Aorta (tissue), 5 donors: ENCODE results near the gene VPS35. TPM values are rescaled to one million over a fixed set of nuclear protein-coding genes. Genes with fewer than 3 reads are reported as not detected.

ENCODE experiments used
- ATAC-seq: fragments of 200-7000 bp; cut with Tn5 transposase; one replicate; pipeline ENCODE4 v1.9.1; 2022; ENCODE audit warnings: moderate library complexity; ENCODE audit not compliant: low FRiP score
- DNase-seq, 2 donors: peaks; one replicate each; pipeline ENCODE4 v3.0.0-alpha.2; 2020
- H3K27ac ChIP-seq, 2 donors: one replicate each; pipeline ENCODE4 v1.5.1; 2013; ENCODE audit warnings: low read length in 2 of 2, mild to moderate bottlenecking in 2 of 2, moderate library complexity in 2 of 2, control low read depth in 1 of 2, inconsistent platforms in 1 of 2, low read depth in 1 of 2
- H3K27me3 ChIP-seq, 2 donors: one replicate each; pipeline ENCODE4 v1.6.1; 2013; ENCODE audit warnings: control low read depth in 1 of 2, low read length in 1 of 2, mild to moderate bottlenecking in 1 of 2, moderate library complexity in 1 of 2; ENCODE audit not compliant: insufficient read depth in 2 of 2, control insufficient read depth in 1 of 2
- H3K36me3 ChIP-seq, 2 donors: one replicate each; pipeline ENCODE4 v1.6.1; 2013; ENCODE audit warnings: control low read depth in 1 of 2, low read length in 1 of 2, mild to moderate bottlenecking in 1 of 2; ENCODE audit not compliant: insufficient read depth in 2 of 2, control insufficient read depth in 1 of 2
- H3K4me1 ChIP-seq, 2 donors: one replicate each; pipeline ENCODE4 v1.6.1; 2013; ENCODE audit warnings: low read length in 2 of 2, control low read depth in 1 of 2, mild to moderate bottlenecking in 1 of 2, moderate library complexity in 1 of 2; ENCODE audit not compliant: insufficient read depth in 2 of 2, control insufficient read depth in 1 of 2
- H3K4me3 ChIP-seq, 2 donors: one replicate each; pipeline ENCODE4 v1.5.1; 2013; ENCODE audit warnings: low read length in 2 of 2, control low read depth in 1 of 2, mild to moderate bottlenecking in 1 of 2
- H3K9me3 ChIP-seq: one replicate; pipeline ENCODE4 v1.6.1; 2013; ENCODE audit warnings: mild to moderate bottlenecking, low read length; ENCODE audit not compliant: control insufficient read depth
- WGBS, 2 donors: extraction: QIAGEN DNeasy Blood & Tissue Kit; methylation state at CpG; one replicate each; pipeline ENCODE4 v1.1.7; 2013; 5-methylcytosine and 5-hydroxymethylcytosine counted together
- intact Hi-C, 2 donors: fragments of 100-400 bp; cut with DNase I; formaldehyde crosslinking; loops; one replicate each; pipeline versions ENCODE4 v1.14.2 to v1.15.0; 2022
- polyA plus RNA-seq, 2 donors: library from polyadenylated mRNA; stranded (reverse); fragments of 200-250 nt; gene quantifications; one replicate each; pipeline ENCODE4 v1.2.3, GENCODE V29; 2013
- total RNA-seq, 2 donors: library from RNA; stranded (reverse); fragmentation: NEBNext Ultra II Directional; extraction: Animal tissue kit (Norgen Biotek cat#: 25700); gene quantifications; one replicate each; pipeline ENCODE4 v1.2.1, GENCODE V29; 2021
- donor health status: healthy with polysubstance abuse.
- donor health status: Bipolar disorder and iron deficiency.
- donor health status: DM: no; HTN: no; CAD: no.
- donor health status: DM: no; HTN: no; CAD: no.
- donor health status: DM: yes; HTN: yes; CAD: no.

VPS35 gene
- total and polyA plus RNA-seq, 4 donors: 27.5 to 79.5 (median 40.5) TPM

DNA sequence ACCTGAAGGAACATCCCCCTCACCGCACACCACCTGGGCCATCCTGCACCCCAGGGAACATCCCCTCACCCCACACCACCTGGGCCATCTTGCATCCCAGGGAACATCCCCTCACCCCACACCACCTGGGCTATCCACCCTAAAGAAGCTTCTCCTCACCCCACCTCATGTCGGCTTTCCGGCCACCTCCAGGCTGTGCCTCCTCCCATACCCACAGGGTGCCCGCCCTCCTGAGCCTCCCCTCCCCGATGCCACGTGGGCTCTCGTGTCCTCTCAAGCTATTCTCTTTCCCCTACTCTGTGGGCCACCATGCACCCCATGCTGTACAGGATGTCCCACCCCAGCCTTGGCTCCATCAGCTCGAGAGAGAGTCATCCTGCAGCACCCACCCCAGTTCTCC is 41.1 kb upstream of the VPS35 start:
- DNase-seq (no peak), ATAC-seq (no peak)
- WGBS, 2 donors: 94% methylated on average over 8 of the region's 8 CpGs
- Histone ChIP-seq H3K36me3 (no peaks in the 10 kb centered on the region), H3K4me3 (no peak overlapping the region), H3K4me1 (no peaks in the 10 kb centered on the region), H3K9me3 (no peaks in the 10 kb centered on the region), H3K27me3 (no peaks in the 10 kb centered on the region), H3K27ac (no peak overlapping the region)
- intact Hi-C loops: no loop called here

DNA sequence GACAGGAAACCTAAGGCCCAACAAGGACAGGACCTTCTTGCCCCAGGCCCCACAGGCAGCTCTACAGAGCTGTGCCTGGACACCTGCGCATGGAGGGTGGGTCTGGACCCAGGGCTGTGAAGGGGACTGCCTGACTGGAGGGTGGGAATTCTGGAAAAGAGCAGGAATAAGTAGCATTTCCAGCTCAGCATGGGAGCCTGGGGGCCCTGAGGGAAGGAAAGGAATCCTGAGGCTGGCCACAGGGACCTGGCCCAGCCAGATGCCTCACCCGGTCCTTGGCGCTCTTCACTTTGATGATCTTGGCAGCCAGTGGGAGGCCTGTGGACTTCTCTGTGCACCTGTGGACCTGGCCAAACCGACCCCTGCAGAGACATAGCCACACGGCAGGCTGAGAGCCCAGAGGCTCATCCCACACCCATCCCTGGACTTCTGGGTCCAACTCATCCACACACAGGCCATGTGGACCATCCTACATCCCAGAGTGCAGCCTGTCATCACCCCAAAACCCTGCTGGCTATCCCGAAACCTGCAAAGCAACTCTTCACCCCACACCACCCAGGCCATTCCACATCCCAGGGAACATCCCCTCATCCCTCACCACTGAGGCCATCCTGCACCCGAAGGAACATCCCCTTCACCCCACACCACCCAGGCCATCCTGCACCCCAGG is 40.5 kb upstream of the VPS35 start:
- ATAC-seq: no peak
- H3K4me3 ChIP-seq: no peak overlapping the region
- no peak overlapping the region for H3K27ac ChIP-seq
- H3K9me3 ChIP-seq: no peaks in the 10 kb centered on the region
- no peaks in the 10 kb centered on the region for H3K27me3 ChIP-seq
- no peaks in the 10 kb centered on the region for H3K4me1 ChIP-seq
- no peaks in the 10 kb centered on the region for H3K36me3 ChIP-seq
- intact Hi-C loops: no loop called here
- 85 to 86% methylated on average over 7 of the region's 7 CpGs for WGBS, 2 donors
- no peak for DNase-seq

- Histone ChIP-seq H3K27ac (no peak overlapping the region), H3K36me3 (no peaks in the 10 kb centered on the region), H3K4me3 (no peak overlapping the region), H3K27me3 (no peaks in the 10 kb centered on the region), H3K4me1 (no peaks in the 10 kb centered on the region), H3K9me3 (no peaks in the 10 kb centered on the region)
- WGBS, 2 donors: 92% methylated on average over 14 of the region's 14 CpGs
- intact Hi-C loops: no loop called here
- DNase-seq (no peak), ATAC-seq (no peak)
Measured at GRCh38 chr16:46728806-46729205, 39.8 kb upstream of the VPS35 start.

- Histone ChIP-seq H3K27ac (no peak overlapping the region), H3K36me3 (no peaks in the 10 kb centered on the region), H3K4me3 (no peak overlapping the region), H3K9me3 (no peaks in the 10 kb centered on the region), H3K4me1 (no peaks in the 10 kb centered on the region), H3K27me3 (no peaks in the 10 kb centered on the region)
- intact Hi-C loops: no loop called here
- ATAC-seq (no peak), DNase-seq (no peak)
- WGBS, 2 donors: 90 to 94% methylated on average over 9 of the region's 9 CpGs
Measured at GRCh38 chr16:46727630-46728029, 38.7 kb upstream of the VPS35 start.

DNA sequence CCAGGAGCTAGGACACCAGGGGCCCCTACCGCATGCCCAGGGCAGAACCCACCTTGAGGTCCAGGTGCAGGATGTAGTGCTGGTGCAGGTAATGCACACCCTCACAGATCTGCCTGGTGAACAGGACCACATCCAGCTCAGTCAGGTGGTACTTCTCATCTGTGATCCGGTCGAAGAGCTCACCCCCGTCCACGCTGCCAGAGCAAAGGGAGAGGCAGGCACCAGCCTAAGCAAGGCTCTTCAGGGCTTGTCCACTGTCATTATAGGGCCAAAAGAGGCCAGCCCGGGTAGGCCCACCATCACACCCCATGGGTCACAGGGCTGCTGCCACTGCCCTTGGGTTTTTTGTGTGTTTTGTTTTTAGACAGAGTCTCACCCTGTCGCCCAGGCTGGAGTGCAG is 38.2 kb upstream of the VPS35 start:
- intact Hi-C loops: no loop called here
- WGBS, 2 donors: 92 to 93% methylated on average over 7 of the region's 7 CpGs

GRCh38 chr16:46721885-46722284 is 32.9 kb upstream of the VPS35 start:
- Histone ChIP-seq H3K27me3 (peaks cover 0 to 3% of the 10 kb centered on the region in 2 donors), H3K4me1 (no peaks in the 10 kb centered on the region), H3K27ac (no peak overlapping the region), H3K36me3 (no peaks in the 10 kb centered on the region), H3K9me3 (no peaks in the 10 kb centered on the region), H3K4me3 (no peak overlapping the region)
- intact Hi-C loops: no loop called here
- ATAC-seq: no peak
- DNase-seq: no peak
- 72 to 76% methylated on average over 4 of the region's 4 CpGs for WGBS, 2 donors

More for the DNA sequence above, 38.2 kb upstream of the VPS35 start:
- no peak overlapping the region for H3K4me3 ChIP-seq
- ATAC-seq: no peak
- no peak for DNase-seq
- H3K4me1 ChIP-seq: no peaks in the 10 kb centered on the region
- H3K36me3 ChIP-seq: no peaks in the 10 kb centered on the region
- H3K27me3 ChIP-seq: no peaks in the 10 kb centered on the region
- H3K27ac ChIP-seq: no peak overlapping the region
- H3K9me3 ChIP-seq: no peaks in the 10 kb centered on the region

DNA sequence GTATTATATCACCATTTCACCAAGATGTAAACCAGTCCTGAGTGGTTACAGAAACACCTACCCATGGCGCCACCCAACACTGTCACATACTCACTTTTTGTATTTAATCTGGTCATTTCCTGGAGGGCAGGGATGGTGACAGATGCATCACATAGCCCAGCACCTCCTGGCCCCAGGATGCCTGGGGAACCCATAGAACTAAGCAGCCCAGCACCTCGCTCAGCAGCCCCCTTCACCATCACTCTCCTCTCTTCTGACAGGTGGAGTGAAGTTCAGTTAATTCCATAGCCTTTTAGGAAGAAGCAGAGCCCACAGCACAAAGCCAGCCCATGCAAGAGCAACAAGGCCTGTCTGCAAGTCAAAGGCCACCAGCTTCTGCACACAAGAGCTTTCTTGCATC is 31.6 kb upstream of the VPS35 start:
- Histone ChIP-seq H3K9me3 (no peaks in the 10 kb centered on the region), H3K27me3 (peaks cover 0 to 3% of the 10 kb centered on the region in 2 donors), H3K4me1 (no peaks in the 10 kb centered on the region), H3K36me3 (no peaks in the 10 kb centered on the region), H3K4me3 (no peak overlapping the region), H3K27ac (no peak overlapping the region)
- intact Hi-C loops: no loop called here
- WGBS, 2 donors: 97 to 98% methylated on average over 2 of the region's 2 CpGs
- no peak for DNase-seq
- no peak for ATAC-seq

DNA sequence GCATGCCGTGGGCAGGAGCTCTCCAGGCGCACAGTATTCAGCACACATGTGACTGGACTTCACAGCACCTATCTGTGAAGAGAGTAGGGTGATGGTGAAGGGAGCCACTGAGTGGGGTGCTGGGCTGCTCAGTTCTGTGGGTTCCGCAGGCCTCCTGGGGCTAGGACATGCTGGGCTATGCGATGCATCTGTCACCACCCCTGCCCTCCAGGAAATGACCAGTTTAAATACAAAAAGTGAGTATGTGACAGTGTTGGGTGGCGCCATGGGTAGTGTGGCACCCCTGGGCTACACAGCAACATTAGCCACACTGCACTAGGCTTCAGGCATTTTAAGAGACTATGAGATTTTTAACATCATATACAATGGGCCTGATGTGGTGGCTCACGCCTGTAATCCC is 30.6 kb upstream of the VPS35 start:
- H3K4me1 ChIP-seq: no peaks in the 10 kb centered on the region
- no peaks in the 10 kb centered on the region for H3K9me3 ChIP-seq
- H3K36me3 ChIP-seq: no peaks in the 10 kb centered on the region
- ATAC-seq (no peak), DNase-seq (no peak)
- peaks cover 0 to 3% of the 10 kb centered on the region in 2 donors for H3K27me3 ChIP-seq
- intact Hi-C loops: no loop called here
- 94 to 95% methylated on average over 6 of the region's 6 CpGs for WGBS, 2 donors
- no peak overlapping the region for H3K4me3 ChIP-seq
- no peak overlapping the region for H3K27ac ChIP-seq

DNA sequence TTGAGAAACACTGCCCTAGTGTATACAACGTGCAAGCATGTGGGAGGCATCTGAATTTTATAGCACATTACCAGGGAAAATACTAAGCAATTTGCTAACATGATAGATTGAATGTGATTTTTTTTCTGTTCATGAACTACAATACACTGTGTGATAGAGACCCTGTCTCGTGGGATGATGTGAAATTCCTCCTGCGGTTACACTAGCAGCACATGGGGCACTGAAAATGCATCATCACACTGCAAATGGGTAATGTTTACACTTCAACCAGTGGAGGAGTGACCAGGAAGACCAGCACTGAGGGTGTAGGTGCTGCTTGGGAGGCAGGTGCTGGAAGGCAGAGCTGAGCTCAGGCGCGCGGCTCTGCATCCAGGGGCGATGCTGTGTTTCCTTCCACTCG is 29.2 kb upstream of the VPS35 start:
- DNase-seq (no peak), ATAC-seq (no peak)
- H3K4me1 ChIP-seq: no peaks in the 10 kb centered on the region
- no peaks in the 10 kb centered on the region for H3K9me3 ChIP-seq
- no peak overlapping the region for H3K4me3 ChIP-seq
- no peak overlapping the region for H3K27ac ChIP-seq
- no peaks in the 10 kb centered on the region for H3K36me3 ChIP-seq
- peaks cover 0 to 3% of the 10 kb centered on the region in 2 donors for H3K27me3 ChIP-seq
- WGBS, 2 donors: 81 to 83% methylated on average over 8 of the region's 8 CpGs
- intact Hi-C loops: no loop called here
